ENCODE results near the gene LRG1.
"Not testable (repeated sequence)": the region's sequence is repeated elsewhere in the genome, so short reads cannot be mapped to it uniquely, and the experiment has no call there.

Gene LRG1

GRCh38 chr19:4553775-4554174 lies 13.9 kb upstream of the LRG1 start:
- in situ Hi-C loops (cut with MboI; ENCODE audit: low sequenced_read_pairs): no loop called here

GRCh38 chr19:4553092-4553695 lies 13.4 kb upstream of the LRG1 start:
- in situ Hi-C loops (cut with MboI; ENCODE audit: low sequenced_read_pairs): no loop called here

GRCh38 chr19:4552525-4552819 lies 12.6 kb upstream of the LRG1 start:
- in situ Hi-C loops (cut with MboI; ENCODE audit: low sequenced_read_pairs): no loop called here

GRCh38 chr19:4550479-4551050 lies 10.7 kb upstream of the LRG1 start:
- in situ Hi-C loops (cut with MboI; ENCODE audit: low sequenced_read_pairs): no loop called here

DNA sequence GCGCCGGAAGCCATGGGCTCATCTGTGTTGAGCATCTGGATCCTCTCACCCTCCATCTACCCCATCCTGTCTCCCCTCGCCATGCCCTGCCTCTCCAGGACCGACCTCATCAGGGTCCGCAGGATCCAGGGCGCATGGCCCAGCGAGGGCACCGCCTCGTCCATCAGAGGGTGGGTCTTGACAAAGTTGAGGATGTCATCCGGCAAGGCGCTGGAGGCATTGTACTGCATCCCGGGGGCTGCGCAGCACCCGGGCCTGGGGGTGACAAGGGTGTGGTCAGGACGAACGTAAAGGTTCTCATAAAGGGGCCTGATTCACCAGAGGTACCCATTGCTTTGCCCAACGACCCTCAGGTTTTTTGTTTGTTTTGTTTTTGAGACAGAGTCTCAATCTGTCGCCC lies 10.2 kb upstream of the LRG1 start:
- in situ Hi-C loops (cut with MboI; ENCODE audit: low sequenced_read_pairs): no loop called here

DNA sequence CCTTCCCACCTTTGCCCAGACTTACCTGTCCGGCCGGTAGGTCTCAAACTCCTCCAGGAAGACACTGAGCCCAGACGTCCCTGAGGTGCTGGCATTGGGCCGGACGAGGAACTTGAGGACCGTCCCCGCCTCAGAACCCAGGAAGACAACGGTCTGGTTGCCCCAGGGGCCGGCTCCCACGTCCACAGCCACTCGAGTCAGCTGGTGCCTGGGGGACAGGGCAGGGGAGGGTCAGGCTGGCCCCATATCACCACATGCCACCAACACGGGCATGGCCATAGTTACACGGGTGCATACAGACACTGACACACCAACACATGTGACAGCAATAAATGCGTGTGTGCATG lies 8.4 kb upstream of the LRG1 start:
- in situ Hi-C loops (cut with MboI; ENCODE audit: low sequenced_read_pairs): no loop called here

DNA sequence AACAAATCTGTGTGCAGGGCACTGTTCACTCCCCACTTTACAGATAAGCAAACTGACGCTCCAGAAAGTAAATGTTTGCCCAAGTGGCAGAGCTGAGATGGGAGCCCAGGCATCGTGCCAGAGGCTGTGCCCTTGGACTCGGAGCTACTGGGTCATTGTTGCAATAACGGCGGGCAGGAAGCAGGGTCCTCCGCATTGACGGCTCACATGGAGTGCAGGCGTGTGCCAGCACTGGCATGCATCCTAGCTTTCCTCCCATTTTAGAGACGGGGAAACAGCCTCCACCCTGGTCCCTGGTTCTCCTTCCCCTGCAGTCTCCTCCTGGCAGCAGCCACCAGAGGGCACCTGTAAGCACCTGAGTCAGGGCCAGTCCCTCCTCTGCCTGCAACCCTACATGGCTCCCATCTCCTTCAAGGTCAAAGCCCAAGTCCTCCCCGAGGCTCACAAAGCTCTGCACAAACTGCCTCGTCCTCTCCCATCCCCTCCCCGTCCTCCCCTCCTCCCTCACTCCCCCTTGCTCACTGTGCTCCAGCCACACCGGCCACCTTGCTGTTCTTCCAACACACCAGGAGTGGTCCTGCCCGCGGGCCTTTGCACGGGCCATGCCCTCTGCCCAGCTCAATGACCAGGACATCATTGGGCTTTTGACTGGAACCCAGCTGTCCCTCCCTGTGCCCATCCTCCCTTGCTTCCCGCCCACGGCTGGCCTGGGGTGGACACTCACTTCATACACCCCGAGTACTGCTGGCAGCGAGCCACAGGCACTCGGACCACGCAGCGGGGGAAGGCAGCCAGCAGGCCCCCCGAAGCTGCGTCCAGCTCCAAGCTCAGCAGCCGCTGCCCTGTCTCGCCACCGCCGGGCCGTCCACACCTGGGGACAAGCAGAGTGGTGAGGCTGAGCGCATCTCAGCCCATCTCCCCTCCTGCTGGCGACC lies 7.7 kb upstream of the LRG1 start:
- in situ Hi-C loops (cut with MboI; ENCODE audit: low sequenced_read_pairs): no loop called here

GRCh38 chr19:4543842-4544647 lies 4.2 kb upstream of the LRG1 start:
- in situ Hi-C loops (cut with MboI; ENCODE audit: low sequenced_read_pairs): no loop called here

DNA sequence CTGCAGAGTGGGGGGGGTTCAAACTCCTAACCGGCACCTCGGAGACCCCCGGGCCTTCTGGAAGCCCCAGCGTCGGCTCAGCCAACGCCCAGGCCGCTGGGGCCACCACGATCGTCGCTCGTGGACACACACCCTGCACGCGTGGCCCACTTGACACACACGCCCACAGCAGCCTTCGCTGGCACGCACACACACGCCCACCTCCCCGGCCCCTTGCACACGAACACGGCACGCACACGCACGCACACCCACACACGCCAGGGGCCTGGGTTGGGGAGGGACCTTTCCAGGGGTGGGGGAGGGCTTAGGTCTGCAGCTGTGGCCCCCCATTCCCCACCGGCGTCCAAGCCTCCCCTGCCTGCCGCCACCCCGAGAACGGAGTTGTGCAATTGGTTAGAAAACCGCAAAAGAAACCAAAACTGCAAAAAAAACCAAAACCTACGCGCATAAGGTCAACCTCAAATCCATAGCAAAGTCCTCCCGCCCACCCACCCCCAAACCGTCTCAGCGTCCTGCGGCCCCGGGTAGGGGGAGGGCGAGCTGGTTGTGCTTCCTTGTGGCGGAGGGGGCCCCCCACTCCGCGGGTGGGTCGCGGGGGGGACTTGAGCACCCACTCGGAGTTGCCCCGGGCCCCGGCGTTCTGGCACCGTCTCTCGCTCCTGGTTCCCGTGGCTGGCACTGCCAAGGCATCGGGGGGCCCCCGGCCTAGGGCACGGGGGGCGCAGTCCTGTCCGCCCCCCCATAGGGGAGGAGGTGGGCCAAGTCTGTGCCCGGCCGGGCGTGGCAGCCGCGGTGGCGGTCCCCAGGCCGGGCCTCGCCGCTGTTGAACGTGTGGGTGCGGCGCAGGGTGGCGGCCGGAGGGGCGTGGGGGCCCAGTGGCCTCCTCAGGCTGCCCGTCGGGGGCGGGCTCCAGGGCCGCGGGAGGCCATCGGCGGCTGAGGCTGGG lies 3.3 kb upstream of the LRG1 start:
- in situ Hi-C loops (cut with MboI; ENCODE audit: low sequenced_read_pairs): no loop called here

- in situ Hi-C loops (cut with MboI; ENCODE audit: low sequenced_read_pairs): not testable (repeated sequence)
Measured at GRCh38 chr19:4541806-4542145, 1.9 kb upstream of the LRG1 start.

DNA sequence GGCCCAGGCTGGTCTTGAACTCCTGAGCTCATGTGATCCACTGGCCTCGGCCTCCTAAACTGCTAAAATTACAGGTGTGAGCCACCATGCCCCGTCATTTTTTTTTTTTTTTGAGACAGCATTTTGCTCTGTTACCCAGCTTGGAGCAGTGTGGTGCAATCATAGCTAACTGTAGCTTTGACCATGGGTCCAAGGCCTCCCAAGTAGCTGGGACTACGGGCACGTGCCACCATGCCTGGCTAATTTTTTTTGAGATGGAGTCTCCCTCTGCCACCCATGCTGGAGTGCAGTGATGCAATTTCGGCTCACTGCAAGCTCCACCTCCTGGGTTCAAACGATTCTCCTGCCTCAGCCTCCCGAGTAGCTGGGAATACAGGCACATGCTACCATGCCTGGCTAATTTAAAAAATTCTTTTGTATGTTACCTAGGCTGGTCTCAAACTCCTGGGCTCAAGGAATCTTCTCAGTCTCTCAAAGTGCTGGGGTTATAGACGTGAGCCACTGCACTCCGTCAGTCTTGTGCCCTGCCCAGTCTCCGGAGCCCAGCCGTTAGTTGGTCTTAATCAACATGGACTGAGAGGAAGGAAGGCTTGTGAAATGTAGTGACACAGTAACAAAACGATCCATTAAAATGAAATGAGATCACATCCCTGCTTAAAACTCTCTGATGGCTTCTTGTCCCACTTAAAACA lies 1.4 kb upstream of the LRG1 start:
- in situ Hi-C loops (cut with MboI; ENCODE audit: low sequenced_read_pairs): no loop called here

DNA sequence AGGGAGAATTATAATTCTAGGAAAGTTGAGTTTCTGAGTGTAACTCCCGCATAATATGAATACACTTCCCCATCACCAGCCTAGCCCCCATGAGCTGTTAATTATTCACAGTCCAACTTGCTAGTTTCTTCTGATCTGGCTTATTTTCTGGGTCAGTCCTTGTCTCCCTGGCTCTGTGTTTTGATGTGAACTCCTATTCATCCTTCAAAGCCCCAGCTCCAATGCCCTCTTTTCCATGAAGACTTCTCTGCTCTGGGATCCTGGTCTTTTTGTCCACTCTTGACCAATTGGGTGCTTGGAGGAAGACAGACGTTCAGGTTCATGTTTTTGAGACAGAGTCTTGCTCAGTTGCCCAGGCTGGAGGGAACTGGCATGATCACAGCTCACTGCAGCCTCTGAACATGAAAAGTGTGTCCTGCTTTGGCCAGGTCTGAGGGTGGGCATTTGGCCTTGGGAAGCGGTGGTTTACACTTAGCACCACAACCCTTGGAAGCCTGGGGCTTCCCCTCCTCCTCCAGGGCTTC lies 605 bp downstream of the LRG1 start:
- in situ Hi-C loops (cut with MboI; ENCODE audit: low sequenced_read_pairs): no loop called here

DNA sequence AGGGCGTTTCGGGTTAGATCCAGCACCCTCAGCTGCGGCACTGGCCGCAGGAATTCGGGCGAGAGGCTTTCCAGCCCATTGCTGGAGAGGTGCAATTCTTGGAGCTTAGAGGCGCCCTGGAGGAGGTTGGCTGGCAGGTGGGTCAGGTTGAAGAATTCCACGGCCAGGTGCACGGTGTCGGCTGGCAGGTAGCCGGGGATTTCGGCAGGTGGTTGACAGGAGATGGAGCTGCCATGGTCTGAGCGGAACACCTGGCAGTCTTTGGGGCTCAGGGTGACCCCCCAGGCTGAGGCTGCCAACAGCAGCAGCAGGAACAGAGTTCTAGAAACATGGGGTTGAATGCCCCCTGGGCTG lies 1.3 kb downstream of the LRG1 start:
- in situ Hi-C loops (cut with MboI; ENCODE audit: low sequenced_read_pairs): no loop called here

DNA sequence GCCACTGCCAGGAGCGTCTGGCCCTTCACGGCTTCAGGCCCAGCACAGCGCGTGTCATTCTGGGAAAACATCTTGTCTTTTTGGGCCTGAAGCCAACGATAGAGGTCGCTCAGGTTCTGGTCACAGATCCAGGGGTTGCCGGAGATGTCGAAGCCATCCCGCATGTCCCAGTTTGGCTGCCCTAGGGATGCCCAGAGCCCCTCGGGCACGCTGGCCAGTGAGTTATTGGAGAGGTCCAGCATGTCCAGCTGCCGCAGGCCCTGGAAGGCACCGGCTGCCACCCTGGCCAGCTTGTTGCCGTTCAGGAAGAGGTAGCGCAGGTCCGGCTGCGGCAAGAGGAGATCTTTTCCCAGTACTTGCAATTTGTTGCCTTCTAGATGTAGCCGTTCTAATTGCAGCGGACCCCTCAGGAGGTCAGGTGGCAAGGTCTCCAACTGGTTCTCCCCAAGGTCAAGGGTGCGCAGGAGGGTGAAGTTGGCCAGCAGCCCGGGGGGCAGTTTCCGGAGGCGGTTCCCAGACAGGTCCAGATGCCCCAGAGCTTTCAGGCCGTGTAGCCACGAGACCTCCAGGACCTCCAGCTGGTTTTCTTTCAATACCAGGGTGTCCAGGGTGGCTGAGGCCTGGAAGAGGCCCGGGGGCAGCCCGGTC lies 1.8 kb downstream of the LRG1 start:
- in situ Hi-C loops (cut with MboI; ENCODE audit: low sequenced_read_pairs): no loop called here

DNA sequence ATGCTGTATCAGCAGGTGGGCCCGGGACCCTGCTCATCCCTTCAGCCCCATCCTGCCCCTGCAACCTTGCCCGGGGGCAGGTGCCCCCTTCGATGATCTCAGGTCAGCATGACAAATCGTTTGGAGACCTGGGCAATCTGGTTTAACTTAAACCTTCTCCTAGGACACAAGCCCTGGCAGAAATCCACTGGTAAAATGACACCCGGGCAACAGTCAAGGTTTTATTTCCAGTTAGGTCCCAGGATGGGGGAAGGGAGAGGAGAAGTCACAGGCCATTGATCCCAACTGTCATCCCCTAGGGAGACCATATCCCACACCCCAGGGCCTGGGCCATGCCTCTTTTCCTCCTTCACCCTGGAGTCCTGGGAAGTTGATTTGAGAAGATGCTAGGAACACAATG lies 3.0 kb downstream of the LRG1 start:
- in situ Hi-C loops (cut with MboI; ENCODE audit: low sequenced_read_pairs): no loop called here

DNA sequence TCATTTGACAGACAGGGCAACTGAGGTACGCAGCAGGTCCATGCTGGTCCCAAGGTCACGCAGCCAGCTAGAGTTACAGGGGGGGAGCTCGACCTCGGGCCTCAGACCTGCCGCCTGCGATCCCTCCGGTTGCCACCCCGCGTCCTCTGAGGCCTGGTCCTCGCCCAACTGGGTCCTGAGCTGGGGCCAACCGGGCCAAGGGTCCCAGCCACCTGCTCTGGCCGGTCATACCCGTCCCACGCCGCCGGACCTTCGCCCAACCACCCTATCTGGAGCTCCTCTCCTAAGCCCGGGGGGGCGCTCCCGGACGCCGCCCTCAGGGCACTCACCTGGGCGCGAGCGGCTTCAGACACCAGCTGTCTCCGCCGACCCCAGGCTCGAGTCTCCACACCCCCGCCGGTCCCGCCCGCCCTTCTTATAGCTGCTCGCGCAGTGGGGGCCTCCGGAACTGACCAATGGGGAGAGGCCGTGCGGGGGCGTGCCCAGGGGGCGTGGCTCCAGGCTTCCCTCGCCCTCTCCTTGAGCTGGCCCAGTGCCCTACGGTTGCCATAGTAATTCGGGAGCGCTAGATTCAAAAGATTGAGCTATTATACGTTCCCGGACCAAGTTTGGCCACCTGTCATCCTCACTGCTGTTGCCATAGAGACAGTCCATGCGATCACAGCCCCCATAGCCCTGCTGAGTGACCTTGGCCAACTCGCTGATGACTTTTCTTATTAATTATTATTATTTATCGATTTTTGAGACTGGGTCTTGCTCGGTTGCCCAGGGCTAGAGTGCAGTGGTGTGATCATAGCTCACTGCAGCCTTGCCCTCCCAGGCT lies 4.8 kb downstream of the LRG1 start, which contains the start of gene PLIN5:
Gene PLIN5, minus strand, starts transcription at position 389 of the 823 bp plus-strand sequence. CDS start 1,150 bp downstream, outside the sequence.
- in situ Hi-C loops (cut with MboI; ENCODE audit: low sequenced_read_pairs): no loop called here

DNA sequence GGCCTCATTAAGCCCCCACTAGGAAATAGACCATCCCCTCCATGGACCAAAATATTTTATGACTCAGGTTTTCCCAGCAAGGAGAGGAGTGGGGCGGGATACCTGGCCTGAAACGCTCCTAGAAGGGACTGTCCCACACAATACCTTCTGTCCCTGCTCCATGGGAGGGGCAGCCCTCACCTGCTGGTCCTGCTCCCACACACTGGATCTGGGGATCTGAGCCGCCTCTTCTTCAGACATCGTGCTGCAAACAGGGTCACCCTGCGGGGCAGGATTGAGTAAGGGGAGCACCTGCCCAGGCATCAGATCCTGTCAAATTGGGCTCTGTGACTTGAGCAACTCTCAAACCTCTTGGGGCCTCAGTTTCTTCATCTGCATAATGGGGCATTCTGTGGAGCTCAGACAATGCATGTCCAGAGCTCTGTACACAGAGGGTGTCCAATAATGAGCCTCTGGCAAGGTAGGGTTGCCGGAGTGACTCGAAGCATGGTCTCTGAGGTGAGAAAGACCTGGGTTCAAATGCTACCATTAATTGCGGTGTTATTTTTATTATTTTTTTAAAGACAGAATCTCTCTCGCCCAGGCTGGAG lies 5.9 kb downstream of the LRG1 start:
- in situ Hi-C loops (cut with MboI; ENCODE audit: low sequenced_read_pairs): no loop called here

- in situ Hi-C loops (cut with MboI; ENCODE audit: low sequenced_read_pairs): no loop called here
Measured at GRCh38 chr19:4533334-4533733, 6.5 kb downstream of the LRG1 start.

All from HL-60/S4 treated with retinoic acid at 250 ng/mL for 4 days and 3 days (cell line).